ENCODE results near the gene RPL37.
"Not testable (repeated sequence)": the region's sequence is repeated elsewhere in the genome, so short reads cannot be mapped to it uniquely, and the experiment has no call there.

The RPL37 gene

DNA sequence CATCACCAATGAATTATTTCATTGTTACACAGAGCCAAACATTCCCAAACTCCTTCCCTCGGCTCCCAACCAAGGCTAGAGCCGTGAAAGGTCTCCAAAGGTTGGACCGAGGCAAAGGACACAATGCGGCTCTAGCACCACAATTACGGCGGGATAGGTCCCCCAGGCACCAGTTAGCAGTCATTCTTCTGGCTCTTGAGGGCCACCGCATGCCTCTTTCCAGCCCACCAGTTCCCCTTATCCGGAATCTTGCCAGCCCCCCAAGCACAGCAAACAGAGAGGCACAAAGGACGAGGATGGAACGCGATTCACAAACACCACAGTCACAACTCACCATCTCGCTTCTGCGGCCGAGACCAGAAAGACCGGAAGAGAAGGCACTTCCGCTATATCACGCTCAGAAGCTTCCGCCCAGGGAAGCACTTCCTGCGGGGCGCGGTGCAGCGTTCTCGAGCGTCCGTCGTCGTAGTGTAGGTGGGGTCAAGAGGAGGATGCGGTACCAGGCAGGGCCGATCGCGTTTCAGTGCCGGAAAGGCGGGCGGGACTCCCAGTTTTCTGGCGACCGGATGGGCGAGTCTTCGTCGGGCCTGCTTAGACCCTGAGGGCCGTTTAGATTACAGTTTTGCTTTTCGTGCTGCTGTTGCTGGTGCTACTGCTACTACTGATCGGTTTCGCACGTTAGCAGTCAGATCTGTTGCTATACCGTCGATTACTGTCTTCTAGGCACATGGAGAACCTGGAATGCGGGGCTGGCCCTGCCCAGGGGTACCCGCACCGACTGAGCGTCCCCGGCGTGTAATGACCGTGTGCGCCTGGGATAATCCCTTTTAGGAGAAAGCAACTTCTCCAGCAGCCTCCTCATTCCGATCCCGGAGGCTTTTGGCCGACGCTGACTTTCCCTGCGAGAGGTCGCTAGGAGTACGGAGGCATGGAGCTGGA, at the start of gene RPL37:
Gene RPL37, minus strand, starts transcription at position 374 of the 939 bp plus-strand sequence. Its CDS starts 37 bp downstream, at position 337.
- Mint-ChIP-seq H3K27ac (peak within 1 kb of the TSS; percentile 99 to 100), H3K4me1 (peaks cover 44% of the 10 kb centered on the region), H3K9me3 (no peaks in the 10 kb centered on the region), H3K27me3 (no peaks in the 10 kb centered on the region), H3K4me3 (peak within 1 kb of the TSS; percentile 97 to 98)
- peak; percentile 88 to 96 for DNase-seq
- peak; percentile 96 for ATAC-seq

DNA sequence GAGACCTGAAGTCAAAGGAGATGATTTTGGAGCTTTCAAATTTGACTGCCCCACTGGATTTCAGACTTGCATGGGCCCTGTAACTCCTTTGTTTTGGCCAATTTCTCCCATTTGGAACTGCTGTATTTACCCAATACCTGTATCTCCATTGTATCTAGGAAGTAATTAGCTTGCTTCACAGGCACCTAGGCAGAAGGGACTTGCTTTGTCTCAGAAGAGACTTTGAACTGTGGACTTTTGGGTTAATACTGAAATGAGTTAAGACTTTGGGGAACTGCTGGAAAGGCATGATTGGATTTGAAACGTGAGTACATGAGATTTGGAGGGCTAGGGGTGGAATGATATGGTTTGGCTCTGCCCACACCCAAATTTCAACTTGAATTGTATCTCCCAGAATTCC, 48.0 kb upstream of the RPL37 start:
- ATAC-seq, H3K27ac Mint-ChIP-seq, H3K4me3 Mint-ChIP-seq, H3K9me3 Mint-ChIP-seq, H3K4me1 Mint-ChIP-seq, DNase-seq: not testable (repeated sequence)
- peaks cover 11% of the 10 kb centered on the region for H3K27me3 Mint-ChIP-seq

DNA sequence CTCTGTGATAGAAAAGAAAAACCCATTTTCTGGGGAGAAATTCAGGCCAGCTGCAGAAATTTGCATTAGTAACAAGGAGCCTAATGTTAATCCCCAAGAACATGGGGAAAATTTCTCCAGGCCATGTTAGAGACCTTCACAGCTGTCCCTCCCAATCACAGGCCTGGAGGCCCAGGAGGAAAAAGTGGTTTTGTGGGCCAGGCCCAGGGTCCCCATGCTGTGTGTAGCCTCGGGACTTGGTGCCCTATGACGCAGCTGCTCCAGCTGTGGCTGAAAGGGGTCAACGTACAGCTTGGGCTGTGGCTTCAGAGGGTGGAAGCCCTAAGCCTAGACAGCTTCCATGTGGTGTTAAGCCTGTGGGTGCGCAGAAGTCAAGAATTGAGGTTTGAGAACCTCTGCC, 47.3 kb upstream of the RPL37 start:
- Mint-ChIP-seq H3K9me3 (peaks cover 6 to 12% of the 10 kb centered on the region in 2 donors), H3K4me1 (no peaks in the 10 kb centered on the region), H3K27me3 (peaks cover 8% of the 10 kb centered on the region), H3K27ac (no peak overlapping the region), H3K4me3 (no peak overlapping the region)
- no peak for ATAC-seq
- no peak for DNase-seq

DNA sequence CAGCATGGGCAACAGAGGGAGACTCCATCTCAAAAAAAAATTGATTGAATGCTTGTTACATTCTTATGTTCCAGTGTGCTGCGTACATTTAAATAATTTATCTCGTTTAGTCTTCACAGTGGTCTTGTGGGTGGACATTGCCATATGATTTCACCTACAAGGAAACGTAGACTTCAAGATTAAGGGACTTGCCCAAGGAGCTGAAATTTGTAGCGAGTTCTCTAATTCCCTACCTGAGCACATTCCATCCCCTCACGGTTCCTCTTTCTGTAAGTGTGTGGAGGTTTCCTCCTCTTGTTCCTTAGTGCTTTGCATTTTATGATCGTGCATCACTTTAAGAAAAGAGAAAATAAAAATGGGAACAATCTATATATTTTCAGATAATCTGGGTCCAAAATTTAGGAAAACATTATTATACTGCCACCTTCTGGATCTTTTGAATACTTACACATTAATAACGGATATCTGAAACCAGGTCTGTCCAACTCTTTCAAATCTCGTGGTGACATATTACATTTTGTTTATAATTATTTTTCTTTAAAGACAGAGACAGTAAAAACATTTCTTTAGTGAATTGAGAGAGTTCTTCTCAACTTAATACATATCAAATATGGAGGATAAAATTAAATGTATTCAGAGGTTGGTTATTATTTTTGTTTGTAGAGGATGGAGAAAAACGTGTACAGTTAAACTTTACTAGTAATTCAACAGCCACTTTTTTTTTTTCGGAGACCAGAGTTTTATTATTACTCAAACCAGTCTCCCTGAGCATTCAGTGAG, 44.3 kb upstream of the RPL37 start:
- Mint-ChIP-seq H3K4me3 (no peak overlapping the region), H3K27ac (no peak overlapping the region), H3K9me3 (peaks cover 12 to 20% of the 10 kb centered on the region in 2 donors), H3K4me1 (no peaks in the 10 kb centered on the region), H3K27me3 (peaks cover 8% of the 10 kb centered on the region)
- ATAC-seq (no peak), DNase-seq (no peak)

DNA sequence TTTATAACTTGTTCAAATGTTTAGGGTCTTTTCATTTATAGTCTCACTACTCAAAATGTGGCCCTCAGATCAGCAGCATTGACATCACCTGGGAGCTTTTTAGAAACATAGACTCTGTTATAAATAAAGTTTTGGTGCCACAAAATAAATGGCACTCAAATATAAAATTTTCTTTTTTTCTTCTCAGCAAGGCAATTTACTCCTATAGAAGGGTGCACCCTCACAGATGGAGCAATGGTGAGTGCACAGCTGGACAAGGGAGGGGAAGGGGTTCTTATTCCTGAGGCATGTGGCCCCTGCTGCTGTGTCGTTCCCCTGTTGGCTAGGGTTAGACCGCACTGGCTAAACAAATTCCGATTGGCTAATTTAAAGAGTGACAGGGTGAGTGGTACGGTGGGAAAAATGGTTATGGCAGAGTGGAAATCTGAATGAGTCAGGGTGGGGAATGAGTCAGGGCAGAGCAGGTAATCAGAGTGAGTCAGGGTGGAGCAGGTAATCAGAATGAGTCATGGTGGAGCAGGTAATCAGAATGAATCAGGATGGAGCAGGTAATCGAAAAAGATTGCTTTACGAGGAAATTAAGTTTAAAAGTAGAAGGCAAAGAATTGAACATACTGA, 42.5 kb upstream of the RPL37 start:
- peak in 1 of 2 donors; percentile 14 for DNase-seq
- no peak overlapping the region for H3K27ac Mint-ChIP-seq

GRCh38 chr5:40875958-40876357, 40.9 kb upstream of the RPL37 start:
- ATAC-seq, result no peak
- Mint-ChIP-seq H3K9me3 (peaks cover 12 to 14% of the 10 kb centered on the region in 2 donors), H3K4me3 (no peak overlapping the region), H3K27me3 (no peaks in the 10 kb centered on the region), H3K4me1 (no peaks in the 10 kb centered on the region), H3K27ac (no peak overlapping the region)
- DNase-seq, result no peak

More for the DNA sequence above, 42.5 kb upstream of the RPL37 start:
- no peak overlapping the region for H3K4me3 Mint-ChIP-seq
- peaks cover 12 to 20% of the 10 kb centered on the region in 2 donors for H3K9me3 Mint-ChIP-seq
- H3K27me3 Mint-ChIP-seq, result peaks cover 8% of the 10 kb centered on the region
- H3K4me1 Mint-ChIP-seq, result no peaks in the 10 kb centered on the region
- ATAC-seq, result no peak

DNA sequence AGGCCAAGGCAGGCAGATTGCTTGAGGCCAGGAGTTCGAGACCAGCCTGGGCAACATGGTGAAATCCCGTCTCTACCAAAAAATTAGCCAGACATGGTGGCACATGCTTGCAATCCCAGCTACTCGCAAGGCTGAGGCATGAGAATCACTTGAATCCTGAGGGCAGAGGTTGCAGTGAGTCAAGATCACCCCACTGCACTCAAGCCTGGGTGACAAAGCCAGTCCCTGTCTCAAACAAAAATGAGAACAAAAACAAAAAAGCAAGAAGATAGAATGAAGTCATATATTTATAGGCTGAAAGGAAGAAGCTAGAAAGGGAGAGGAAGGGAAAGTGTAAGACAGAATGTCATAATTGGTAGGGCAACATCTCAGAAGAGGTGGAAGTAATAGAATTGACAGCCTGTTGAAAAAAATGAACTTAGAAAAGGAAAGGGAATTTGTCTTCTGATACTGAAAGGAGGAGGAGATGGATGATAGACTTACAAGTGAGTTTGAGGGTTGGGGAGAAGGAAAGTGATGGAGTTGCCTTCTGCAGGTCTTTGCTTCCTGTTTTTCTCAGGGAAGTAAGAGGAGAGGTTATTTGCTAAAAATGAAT, 38.4 kb upstream of the RPL37 start:
- Mint-ChIP-seq H3K27me3 (no peaks in the 10 kb centered on the region), H3K4me1 (no peaks in the 10 kb centered on the region), H3K27ac (no peak overlapping the region), H3K4me3 (no peak overlapping the region), H3K9me3 (peaks cover 12 to 14% of the 10 kb centered on the region in 2 donors)
- DNase-seq (no peak), ATAC-seq (no peak)

- H3K4me1 Mint-ChIP-seq, H3K27ac Mint-ChIP-seq, H3K27me3 Mint-ChIP-seq, H3K9me3 Mint-ChIP-seq, H3K4me3 Mint-ChIP-seq, ATAC-seq, DNase-seq: not testable (repeated sequence)
Observed at GRCh38 chr5:40872253-40872652, 37.2 kb upstream of the RPL37 start.

GRCh38 chr5:40871177-40871576, 36.2 kb upstream of the RPL37 start:
- ATAC-seq, result no peak
- H3K4me3 Mint-ChIP-seq, result no peak overlapping the region

DNA sequence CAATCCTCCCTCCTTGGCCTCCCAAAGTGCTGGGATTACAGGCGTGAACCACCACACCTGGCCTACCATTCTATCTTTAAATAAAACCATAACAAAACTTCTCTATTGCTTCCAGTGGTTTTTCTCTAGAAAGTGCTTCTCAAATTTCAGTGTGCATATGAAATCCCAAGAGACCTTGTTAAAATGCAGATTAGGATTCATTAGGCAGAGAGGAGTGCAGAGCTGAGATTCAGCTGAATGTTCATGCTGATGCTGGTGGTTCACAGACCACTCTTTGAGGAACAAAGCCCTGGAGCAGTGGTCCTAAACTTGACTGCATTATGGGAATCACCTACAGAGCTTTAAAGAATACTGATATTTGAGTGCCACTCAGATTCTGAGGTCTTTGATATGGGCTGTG, 34.4 kb upstream of the RPL37 start:
- Mint-ChIP-seq H3K27ac (no peak overlapping the region), H3K4me1 (no peaks in the 10 kb centered on the region), H3K4me3 (no peak overlapping the region), H3K27me3 (no peaks in the 10 kb centered on the region), H3K9me3 (peaks cover 0 to 10% of the 10 kb centered on the region in 2 donors)
- ATAC-seq (no peak), DNase-seq (no peak)

More at GRCh38 chr5:40871177-40871576, 36.2 kb upstream of the RPL37 start:
- Mint-ChIP-seq H3K27ac (no peak overlapping the region), H3K4me1 (no peaks in the 10 kb centered on the region), H3K9me3 (no peaks in the 10 kb centered on the region), H3K27me3 (no peaks in the 10 kb centered on the region)
- DNase-seq, result no peak

DNA sequence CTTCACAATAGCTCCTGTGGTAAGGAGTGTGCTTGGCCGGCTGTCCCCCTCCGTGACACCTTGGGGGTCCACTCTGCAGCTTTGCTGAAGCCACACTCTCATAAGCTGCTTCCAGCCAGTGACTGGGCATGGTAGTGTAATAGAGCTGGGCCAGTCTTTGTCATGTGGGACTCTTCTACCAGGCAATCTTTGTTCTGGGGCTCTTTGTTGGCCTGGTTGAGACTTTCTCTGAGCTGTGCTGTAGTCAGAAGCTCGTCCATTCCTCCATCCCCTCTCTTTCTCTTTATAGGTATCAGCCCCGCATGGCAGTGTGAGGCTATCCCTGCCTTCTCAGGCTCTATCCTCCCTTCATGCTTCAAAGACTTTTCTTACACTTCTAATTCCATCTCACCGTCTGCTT, 31.8 kb upstream of the RPL37 start:
- Mint-ChIP-seq H3K9me3 (peaks cover 0 to 10% of the 10 kb centered on the region in 2 donors), H3K27me3 (no peaks in the 10 kb centered on the region)
- DNase-seq, result no peak

GRCh38 chr5:40865004-40865403, 30.0 kb upstream of the RPL37 start:
- not testable (repeated sequence) for DNase-seq, H3K9me3 Mint-ChIP-seq, H3K4me3 Mint-ChIP-seq, H3K4me1 Mint-ChIP-seq, H3K27ac Mint-ChIP-seq, ATAC-seq, H3K27me3 Mint-ChIP-seq

More for the DNA sequence above, 31.8 kb upstream of the RPL37 start:
- no peak overlapping the region for H3K4me3 Mint-ChIP-seq
- no peak for ATAC-seq
- no peak overlapping the region for H3K27ac Mint-ChIP-seq
- H3K4me1 Mint-ChIP-seq, result no peaks in the 10 kb centered on the region

DNA sequence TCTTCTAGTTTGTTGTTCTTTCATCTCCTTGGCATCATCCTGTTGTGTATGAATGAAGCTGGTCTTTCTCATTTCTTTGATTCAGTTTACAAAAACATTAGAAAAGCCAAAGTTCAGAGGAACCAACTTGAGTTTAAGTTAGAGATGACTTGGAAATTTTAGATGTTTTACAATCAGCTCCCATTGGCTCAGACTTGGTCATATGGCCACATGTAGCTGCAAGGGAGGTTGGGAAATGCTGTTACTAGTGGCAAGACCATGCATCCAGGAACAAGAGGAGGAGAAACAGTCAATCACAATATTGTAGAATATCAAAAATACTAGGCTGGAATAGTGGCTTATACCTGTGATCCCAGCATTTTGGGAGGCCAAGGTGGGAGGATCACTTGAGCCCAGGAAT, 25.7 kb upstream of the RPL37 start:
- no peak for DNase-seq
- no peaks in the 10 kb centered on the region for H3K27me3 Mint-ChIP-seq
- peaks cover 0 to 10% of the 10 kb centered on the region in 2 donors for H3K9me3 Mint-ChIP-seq
- H3K4me1 Mint-ChIP-seq, result no peaks in the 10 kb centered on the region
- H3K4me3 Mint-ChIP-seq, result no peak overlapping the region
- H3K27ac Mint-ChIP-seq, result no peak overlapping the region
- ATAC-seq, result no peak

GRCh38 chr5:40853632-40854192, 18.7 kb upstream of the RPL37 start:
- H3K4me1 Mint-ChIP-seq, result no peaks in the 10 kb centered on the region

DNA sequence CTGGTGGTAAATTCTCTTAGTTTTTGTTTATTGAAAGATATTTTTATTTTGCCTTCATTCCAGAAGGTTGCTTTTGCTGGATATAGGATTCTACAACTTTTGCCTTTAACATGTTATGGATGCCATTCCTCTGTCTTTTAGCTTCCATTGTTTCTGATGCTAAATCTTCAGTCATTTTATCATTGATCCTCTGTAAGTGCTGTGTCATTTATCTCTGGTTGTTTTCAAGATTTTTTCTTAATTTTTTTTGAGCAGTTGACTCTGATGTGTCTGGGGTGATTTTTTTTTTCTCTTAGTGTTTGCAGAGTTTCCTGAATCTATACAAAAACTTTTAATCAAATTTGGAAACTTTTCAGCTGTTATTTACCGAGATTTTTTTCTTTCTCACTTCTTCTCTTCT, 12.5 kb upstream of the RPL37 start:
- H3K4me3 Mint-ChIP-seq, result no peak overlapping the region
- ATAC-seq (no peak), DNase-seq (no peak)
- H3K27ac Mint-ChIP-seq, result no peak overlapping the region
- peaks cover 15% of the 10 kb centered on the region for H3K27me3 Mint-ChIP-seq
- no peaks in the 10 kb centered on the region for H3K9me3 Mint-ChIP-seq
- no peaks in the 10 kb centered on the region for H3K4me1 Mint-ChIP-seq

More at GRCh38 chr5:40853632-40854192, 18.7 kb upstream of the RPL37 start:
- H3K27me3 Mint-ChIP-seq, result peaks cover 5% of the 10 kb centered on the region
- DNase-seq (no peak), ATAC-seq (no peak)
- no peaks in the 10 kb centered on the region for H3K9me3 Mint-ChIP-seq
- H3K27ac Mint-ChIP-seq, result no peak overlapping the region
- no peak overlapping the region for H3K4me3 Mint-ChIP-seq

All from stimulated activated naive CD8-positive, alpha-beta T cell treated with anti-CD3 and anti-CD28 coated beads, Interleukin-15, amount 100 ng/mL, for 72 hours (primary cell).